Activated CD4-positive, alpha-beta memory T cell treated with anti-CD3 and anti-CD28 coated beads, Interleukin-2, amount 10 ng/mL, durations not matched to agents 7 days and 5 days (primary cell): ENCODE results near the gene NAP1L2. TPM values are rescaled to one million over a fixed set of nuclear protein-coding genes. Genes with fewer than 3 reads are reported as not detected.
"Not testable (repeated sequence)": the region's sequence is repeated elsewhere in the genome, so short reads cannot be mapped to it uniquely, and the experiment has no call there.

ENCODE experiments used
- CTCF ChIA-PET: fragments of 350-600 bp; sonication (Branson Sonifier 250); formaldehyde crosslinking; loops from one replicate; lab custom pipeline; 2021; ENCODE audit warnings: antibody characterized with exemption, inconsistent platforms; lab: Charles Lee
- POLR2A ChIA-PET: fragments of 350-600 bp; sonication (Branson Sonifier 250); formaldehyde crosslinking; loops from one replicate; lab custom pipeline; 2021; ENCODE audit warnings: antibody characterized with exemption; lab: Charles Lee
- DNase-seq: peaks from one replicate; pipeline ENCODE4 v3.0.0-alpha.2; 2020
- H3K27ac Mint-ChIP-seq: one replicate; pipeline ENCODE4 v1.8.0; 2021; ENCODE audit warnings: mild to moderate bottlenecking, mixed read lengths
- H3K27me3 Mint-ChIP-seq: one replicate; pipeline ENCODE4 v1.8.0; 2021; ENCODE audit warnings: mixed read lengths
- H3K36me3 Mint-ChIP-seq: one replicate; pipeline ENCODE4 v1.8.0; 2021; ENCODE audit warnings: low read depth, mixed read lengths
- H3K4me1 Mint-ChIP-seq: one replicate; pipeline ENCODE4 v1.8.0; 2021; ENCODE audit warnings: mixed read lengths
- H3K4me3 Mint-ChIP-seq: one replicate; pipeline ENCODE4 v1.8.0; 2021; ENCODE audit warnings: mild to moderate bottlenecking, mixed read lengths
- H3K9me3 Mint-ChIP-seq: one replicate; pipeline ENCODE4 v1.8.0; 2021; ENCODE audit warnings: mixed read lengths
- total RNA-seq, 2 experiments: library from RNA; stranded (reverse); gene quantifications; one replicate each; pipeline ENCODE4 v1.2.3, GENCODE V29; 2021

Gene NAP1L2, protein sequence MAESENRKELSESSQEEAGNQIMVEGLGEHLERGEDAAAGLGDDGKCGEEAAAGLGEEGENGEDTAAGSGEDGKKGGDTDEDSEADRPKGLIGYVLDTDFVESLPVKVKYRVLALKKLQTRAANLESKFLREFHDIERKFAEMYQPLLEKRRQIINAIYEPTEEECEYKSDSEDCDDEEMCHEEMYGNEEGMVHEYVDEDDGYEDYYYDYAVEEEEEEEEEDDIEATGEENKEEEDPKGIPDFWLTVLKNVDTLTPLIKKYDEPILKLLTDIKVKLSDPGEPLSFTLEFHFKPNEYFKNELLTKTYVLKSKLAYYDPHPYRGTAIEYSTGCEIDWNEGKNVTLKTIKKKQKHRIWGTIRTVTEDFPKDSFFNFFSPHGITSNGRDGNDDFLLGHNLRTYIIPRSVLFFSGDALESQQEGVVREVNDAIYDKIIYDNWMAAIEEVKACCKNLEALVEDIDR
- 1 to 10 TPM; 2.6 to 2.8 TPM for total RNA-seq

DNA sequence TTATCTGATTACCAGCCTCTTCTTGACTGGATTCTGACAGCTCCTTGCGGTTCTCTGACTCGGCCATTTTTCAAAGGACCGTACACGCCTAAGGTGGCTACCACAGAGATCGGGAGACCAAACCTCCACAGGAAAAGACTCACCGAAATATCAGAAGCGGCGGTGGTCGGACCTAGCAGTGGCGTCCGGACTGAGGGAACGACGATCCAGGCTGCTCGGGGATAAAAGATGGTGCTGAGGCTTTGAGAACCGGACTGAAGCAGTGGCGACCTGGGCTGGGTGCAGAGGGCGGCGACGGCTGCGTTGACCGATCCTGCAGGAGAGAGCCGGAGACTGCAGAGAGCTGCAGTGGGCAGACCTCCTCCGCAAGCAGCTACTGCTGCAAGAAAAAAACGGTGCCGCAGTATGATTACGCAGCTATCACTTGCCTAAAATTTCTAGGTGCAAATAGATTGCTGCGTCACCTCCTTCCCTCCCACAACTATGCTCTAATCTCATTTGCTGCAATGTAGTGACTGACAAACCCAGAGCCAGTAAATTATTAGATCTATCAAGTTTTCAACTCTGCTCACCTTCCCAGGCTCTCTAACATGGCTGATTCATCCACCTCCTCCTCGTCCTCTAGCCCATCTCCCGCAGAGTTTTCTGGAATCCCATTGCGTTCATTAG, at the start of gene NAP1L2:
Gene NAP1L2, minus strand, starts transcription at position 426 of the 669 bp plus-strand sequence. Its CDS starts 359 bp downstream, at position 67.
- peaks cover 14% of the 10 kb centered on the region for H3K4me1 Mint-ChIP-seq
- CTCF ChIA-PET = interaction anchor here (1.4 kb wide), 1 partner anchor 14 kb away, joined by 4 read pairs; no protein-coding TSS in a partner anchor
- DNase-seq = peak; percentile 42
- no peaks in the 10 kb centered on the region for H3K36me3 Mint-ChIP-seq
- H3K4me3 Mint-ChIP-seq = peak within 1 kb of the TSS; percentile 84
- peaks cover 4% of the 10 kb centered on the region for H3K27me3 Mint-ChIP-seq
- POLR2A ChIA-PET = interaction anchor here (1.2 kb wide), 1 partner anchor 14 kb away, joined by 3 read pairs; no protein-coding TSS in a partner anchor
- peak within 1 kb of the TSS; percentile 69 for H3K27ac Mint-ChIP-seq
- H3K9me3 Mint-ChIP-seq = no peaks in the 10 kb centered on the region

DNA sequence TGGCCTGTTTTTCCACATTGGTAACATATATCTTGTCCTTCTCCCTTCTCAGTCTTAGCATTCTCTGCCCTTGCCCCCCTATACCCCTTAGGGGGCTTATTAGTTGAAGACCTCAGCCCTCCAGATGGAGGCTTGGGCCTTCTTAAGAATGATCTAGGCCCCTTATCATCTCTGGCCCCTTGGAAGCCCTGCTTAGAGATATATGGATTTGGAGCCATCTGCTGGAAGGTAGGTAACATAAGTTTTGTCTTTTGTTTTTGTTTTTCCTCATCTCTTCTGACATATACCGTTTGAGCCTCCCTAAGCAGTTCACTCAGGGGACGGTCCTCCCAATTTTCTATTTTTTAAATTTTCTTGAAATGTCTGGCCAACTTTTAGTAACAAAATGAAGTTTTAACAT, 48.3 kb upstream of the NAP1L2 start:
- H3K4me3 Mint-ChIP-seq = no peak overlapping the region
- ChIA-PET POLR2A (no interaction called here), CTCF (no interaction called here)
- H3K4me1 Mint-ChIP-seq = peaks cover 3% of the 10 kb centered on the region
- no peak overlapping the region for H3K27ac Mint-ChIP-seq
- no peaks in the 10 kb centered on the region for H3K27me3 Mint-ChIP-seq
- DNase-seq = no peak
- no peaks in the 10 kb centered on the region for H3K36me3 Mint-ChIP-seq
- no peaks in the 10 kb centered on the region for H3K9me3 Mint-ChIP-seq

DNA sequence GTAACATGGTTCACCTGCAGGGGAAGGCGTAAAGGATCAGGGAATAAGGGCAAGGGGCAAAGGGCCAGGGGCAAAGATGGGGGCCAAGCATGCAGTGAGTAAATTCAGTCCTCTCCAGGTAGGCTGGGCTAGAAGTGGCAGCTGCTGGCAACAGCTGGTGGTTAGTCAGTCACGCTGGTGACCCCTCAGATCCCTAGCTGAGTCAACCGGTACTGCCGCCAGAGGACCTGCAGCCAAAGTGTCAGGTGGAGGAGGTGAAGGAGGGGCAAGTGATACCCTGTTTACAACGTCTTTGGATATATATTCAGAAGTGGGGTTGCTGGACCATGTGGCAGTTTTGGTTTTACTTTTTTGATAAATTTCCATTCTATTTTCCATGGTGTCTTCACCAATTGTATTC, 24.6 kb upstream of the NAP1L2 start:
- Mint-ChIP-seq H3K36me3 (no peaks in the 10 kb centered on the region), H3K4me1 (no peaks in the 10 kb centered on the region), H3K9me3 (no peaks in the 10 kb centered on the region), H3K27me3 (no peaks in the 10 kb centered on the region), H3K27ac (no peak overlapping the region), H3K4me3 (no peak overlapping the region)
- POLR2A ChIA-PET = no interaction called here
- CTCF ChIA-PET = no interaction called here
- no peak for DNase-seq

DNA sequence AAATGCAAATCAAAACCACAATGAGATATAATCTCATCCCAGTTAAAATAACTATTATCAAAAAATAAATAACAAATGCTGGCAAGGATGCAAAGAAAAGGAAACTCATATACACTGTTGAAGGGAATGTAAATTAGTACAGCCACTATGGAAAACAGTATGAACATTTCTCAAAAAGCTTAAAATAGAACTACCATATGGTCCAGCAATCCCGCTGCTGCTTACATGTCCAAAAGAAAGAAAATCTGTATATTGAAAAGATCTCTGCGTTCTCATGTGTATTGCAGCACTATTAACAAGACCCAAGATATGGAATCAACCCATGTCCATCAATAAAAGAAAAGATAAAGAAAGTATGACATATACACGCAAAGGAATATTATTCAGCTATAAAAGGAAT, 3.0 kb upstream of the NAP1L2 start:
- Mint-ChIP-seq H3K9me3 (no peaks in the 10 kb centered on the region), H3K27ac (no peak overlapping the region), H3K36me3 (no peaks in the 10 kb centered on the region), H3K4me1 (peaks cover 14% of the 10 kb centered on the region), H3K27me3 (peaks cover 4% of the 10 kb centered on the region), H3K4me3 (no peak overlapping the region)
- CTCF ChIA-PET = no interaction called here
- POLR2A ChIA-PET = no interaction called here
- no peak for DNase-seq

DNA sequence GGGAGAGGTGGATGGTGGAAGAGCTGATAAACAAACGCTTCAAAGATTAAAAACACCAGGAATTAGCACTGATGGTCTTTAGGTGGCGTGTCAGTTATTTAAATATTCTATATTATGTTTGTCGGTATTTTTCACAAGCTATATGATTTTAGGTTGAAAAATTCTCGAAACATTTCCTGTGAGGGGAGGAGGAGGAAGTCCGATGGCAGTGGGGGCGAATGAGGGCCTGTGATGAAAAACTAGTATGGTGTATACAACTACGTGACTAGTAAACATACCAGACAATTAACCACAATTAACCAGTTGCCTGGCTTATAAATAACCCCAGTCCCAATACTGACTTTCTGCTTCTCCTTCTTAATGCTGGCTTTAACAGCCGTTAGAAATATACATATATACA, 595 bp upstream of the NAP1L2 start:
- peak overlapping the region; percentile 84 for H3K4me3 Mint-ChIP-seq
- no peak for DNase-seq
- no peaks in the 10 kb centered on the region for H3K36me3 Mint-ChIP-seq
- peaks cover 4% of the 10 kb centered on the region for H3K27me3 Mint-ChIP-seq
- peak overlapping the region; percentile 69 for H3K27ac Mint-ChIP-seq
- H3K9me3 Mint-ChIP-seq = no peaks in the 10 kb centered on the region
- POLR2A ChIA-PET = no interaction called here
- CTCF ChIA-PET = interaction anchor here (1.4 kb wide), 1 partner anchor 14 kb away, joined by 4 read pairs; no protein-coding TSS in a partner anchor
- peaks cover 14% of the 10 kb centered on the region for H3K4me1 Mint-ChIP-seq

DNA sequence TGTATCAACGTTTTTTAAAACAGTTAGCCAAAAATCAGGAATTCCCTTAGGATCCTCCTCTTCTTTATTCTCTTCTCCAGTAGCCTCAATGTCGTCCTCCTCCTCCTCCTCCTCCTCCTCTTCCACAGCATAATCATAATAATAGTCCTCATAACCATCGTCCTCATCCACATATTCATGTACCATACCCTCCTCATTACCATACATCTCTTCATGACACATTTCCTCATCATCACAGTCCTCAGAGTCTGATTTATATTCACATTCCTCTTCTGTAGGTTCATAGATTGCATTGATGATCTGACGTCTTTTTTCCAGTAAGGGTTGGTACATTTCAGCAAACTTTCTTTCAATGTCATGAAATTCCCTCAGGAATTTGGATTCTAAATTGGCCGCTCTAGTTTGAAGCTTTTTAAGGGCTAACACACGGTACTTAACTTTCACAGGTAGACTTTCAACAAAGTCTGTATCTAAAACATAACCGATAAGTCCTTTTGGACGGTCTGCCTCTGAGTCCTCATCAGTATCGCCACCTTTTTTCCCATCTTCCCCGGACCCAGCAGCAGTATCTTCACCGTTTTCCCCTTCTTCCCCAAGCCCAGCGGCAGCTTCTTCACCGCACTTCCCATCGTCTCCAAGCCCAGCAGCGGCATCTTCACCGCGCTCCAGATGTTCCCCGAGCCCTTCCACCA, 771 bp downstream of the NAP1L2 start:
- Mint-ChIP-seq H3K4me3 (peak overlapping the region; percentile 84), H3K4me1 (peaks cover 14% of the 10 kb centered on the region), H3K9me3 (no peaks in the 10 kb centered on the region), H3K36me3 (no peaks in the 10 kb centered on the region), H3K27me3 (peaks cover 4% of the 10 kb centered on the region), H3K27ac (peak overlapping the region; percentile 69)
- POLR2A ChIA-PET = interaction anchor here (1.2 kb wide), 1 partner anchor 13 kb away, joined by 3 read pairs; no protein-coding TSS in a partner anchor
- DNase-seq = no peak
- CTCF ChIA-PET = interaction anchor here (1.4 kb wide), 1 partner anchor 13 kb away, joined by 4 read pairs; no protein-coding TSS in a partner anchor

DNA sequence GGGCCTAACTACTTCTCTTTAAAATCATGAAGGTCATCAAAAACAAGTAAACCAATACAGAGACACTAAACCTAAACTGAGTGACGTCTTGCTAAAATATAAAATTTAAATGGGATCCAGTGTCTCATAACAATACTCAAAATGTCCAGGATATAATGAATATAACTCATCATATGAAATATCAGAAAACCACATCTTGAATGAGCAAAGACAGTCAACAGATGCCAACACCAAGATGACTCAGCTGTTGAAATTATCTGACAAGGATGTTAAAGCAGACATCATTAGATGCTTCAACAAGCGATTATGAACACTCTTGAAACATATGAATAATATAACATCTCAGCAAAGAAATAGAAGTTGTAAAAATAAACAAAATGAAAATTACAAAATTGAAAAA, 8.3 kb downstream of the NAP1L2 start:
- H3K4me1 Mint-ChIP-seq = no peaks in the 10 kb centered on the region
- no peak for DNase-seq
- H3K9me3 Mint-ChIP-seq = no peaks in the 10 kb centered on the region
- no peak overlapping the region for H3K4me3 Mint-ChIP-seq
- H3K36me3 Mint-ChIP-seq = no peaks in the 10 kb centered on the region
- H3K27me3 Mint-ChIP-seq = no peaks in the 10 kb centered on the region
- no peak overlapping the region for H3K27ac Mint-ChIP-seq
- ChIA-PET CTCF (no interaction called here), POLR2A (no interaction called here)

DNA sequence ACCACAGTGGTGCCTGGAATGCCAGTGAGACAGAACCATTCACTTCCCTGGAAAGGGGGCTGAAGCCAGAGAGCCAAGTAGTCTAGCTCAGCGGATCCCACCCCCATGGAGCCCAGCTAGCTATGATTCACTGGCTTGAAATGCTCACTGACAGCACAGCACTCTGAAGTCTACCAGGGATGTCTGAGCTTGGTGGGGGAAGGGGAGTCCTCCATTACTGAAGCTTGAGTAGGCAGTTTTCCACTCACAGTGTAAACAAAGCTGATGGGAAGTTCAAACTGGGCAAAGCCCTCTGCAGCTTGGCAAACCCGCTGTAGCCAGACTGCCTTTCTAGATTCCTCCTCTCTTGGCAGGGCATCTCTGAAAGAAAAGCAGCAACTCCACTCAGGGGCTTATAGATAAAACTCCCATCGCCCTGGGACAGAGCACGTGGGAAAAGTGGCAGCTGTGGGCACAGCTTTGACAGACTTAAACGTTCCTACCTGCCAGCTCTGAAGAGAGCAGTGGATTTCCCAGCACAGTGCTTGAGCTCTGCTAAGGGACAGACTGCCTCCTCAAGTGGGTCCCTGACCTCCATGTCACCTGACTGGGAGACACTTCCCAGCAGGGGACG, 32.0 kb downstream of the NAP1L2 start:
- POLR2A ChIA-PET = no interaction called here
- Mint-ChIP-seq H3K9me3 (peaks cover 2% of the 10 kb centered on the region), H3K27me3 (no peaks in the 10 kb centered on the region), H3K4me1 (no peaks in the 10 kb centered on the region), H3K36me3 (no peaks in the 10 kb centered on the region), H3K27ac (no peak overlapping the region), H3K4me3 (no peak overlapping the region)
- CTCF ChIA-PET = no interaction called here
- DNase-seq = no peak

DNA sequence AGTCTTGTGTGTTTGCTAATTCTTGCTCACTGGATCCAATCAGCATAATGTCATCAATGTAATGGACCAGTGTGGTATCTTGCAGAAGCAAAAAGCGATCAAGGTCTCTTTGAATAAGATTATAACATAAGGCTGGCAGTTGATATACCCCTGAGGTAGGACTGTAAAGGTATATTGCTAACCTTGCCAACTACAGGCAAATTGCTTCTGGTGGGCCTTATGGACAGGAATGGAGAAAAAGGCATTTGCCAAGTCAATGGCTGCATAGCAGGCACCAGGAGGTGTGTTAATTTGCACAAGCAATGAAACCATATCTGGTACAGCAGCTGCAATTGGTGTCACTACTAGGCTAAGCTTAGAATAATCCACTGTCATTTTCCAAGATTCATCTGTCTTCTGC, 45.7 kb downstream of the NAP1L2 start:
- H3K4me3 Mint-ChIP-seq, H3K27ac Mint-ChIP-seq: not testable (repeated sequence)

More for the DNA sequence above, 45.7 kb downstream of the NAP1L2 start:
- H3K27me3 Mint-ChIP-seq, CTCF ChIA-PET, H3K9me3 Mint-ChIP-seq, DNase-seq, POLR2A ChIA-PET, H3K36me3 Mint-ChIP-seq, H3K4me1 Mint-ChIP-seq: not testable (repeated sequence)

Other genes starting within 250 kb of the NAP1L2 start
- gene PABPC1L2B, start 211.9 kb downstream of the NAP1L2 start, total RNA-seq = not detected
- not detected for gene PABPC1L2A, start 135.3 kb downstream of the NAP1L2 start, total RNA-seq
- not detected for gene CDX4, start 232.2 kb upstream of the NAP1L2 start, total RNA-seq